Measurements from ENCODE around the gene MINDY4. TPM values are rescaled to one million over a fixed set of nuclear protein-coding genes. Genes with fewer than 3 reads are reported as not detected.

The MINDY4 gene
- total RNA-seq (ENCODE audit: unreplicated experiment): 4.7 TPM
- long read RNA-seq: 0 reads

DNA sequence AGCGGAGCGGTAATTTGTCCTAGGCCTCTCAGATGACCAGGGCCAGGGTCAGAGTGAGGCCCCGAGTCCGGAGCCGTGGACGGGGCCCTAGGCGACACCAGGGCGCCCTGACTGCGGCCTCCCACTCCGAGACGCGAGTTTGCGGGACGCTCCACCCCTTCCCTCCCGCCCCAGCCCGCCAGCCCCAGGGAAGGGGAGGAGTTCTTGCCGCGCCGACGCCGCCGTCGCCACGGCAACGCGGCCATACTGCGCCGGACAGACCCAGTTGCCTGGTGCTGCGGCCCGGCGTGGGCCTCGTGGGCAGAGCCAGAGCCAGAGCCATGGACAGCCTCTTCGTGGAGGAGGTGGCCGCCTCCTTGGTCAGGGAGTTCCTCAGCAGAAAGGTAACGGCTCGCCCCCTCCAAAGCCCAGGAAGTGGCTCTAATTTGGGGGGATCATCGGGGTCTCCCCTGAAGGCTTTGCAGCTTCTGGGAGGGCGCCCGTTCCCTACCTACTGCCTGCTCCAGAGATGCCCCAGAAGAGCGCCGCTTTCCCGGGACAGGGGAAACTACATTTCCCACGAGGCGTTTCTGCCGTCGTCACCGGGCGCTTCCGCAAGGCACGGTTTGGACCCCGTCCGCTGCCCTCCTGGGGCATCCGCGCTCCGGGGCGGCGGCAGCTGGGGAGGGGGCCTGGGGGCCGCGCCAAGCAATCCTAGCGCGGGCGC is at the start of gene MINDY4:
Gene MINDY4, plus strand, starts transcription at position 244 of the 706 bp plus-strand sequence. Its CDS starts 77 bp downstream, at position 321.
- no peaks in the 10 kb centered on the region for H3K36me3 Mint-ChIP-seq (ENCODE audit: low read depth, unreplicated experiment)
- TF ChIP-seq, protein P1, sequence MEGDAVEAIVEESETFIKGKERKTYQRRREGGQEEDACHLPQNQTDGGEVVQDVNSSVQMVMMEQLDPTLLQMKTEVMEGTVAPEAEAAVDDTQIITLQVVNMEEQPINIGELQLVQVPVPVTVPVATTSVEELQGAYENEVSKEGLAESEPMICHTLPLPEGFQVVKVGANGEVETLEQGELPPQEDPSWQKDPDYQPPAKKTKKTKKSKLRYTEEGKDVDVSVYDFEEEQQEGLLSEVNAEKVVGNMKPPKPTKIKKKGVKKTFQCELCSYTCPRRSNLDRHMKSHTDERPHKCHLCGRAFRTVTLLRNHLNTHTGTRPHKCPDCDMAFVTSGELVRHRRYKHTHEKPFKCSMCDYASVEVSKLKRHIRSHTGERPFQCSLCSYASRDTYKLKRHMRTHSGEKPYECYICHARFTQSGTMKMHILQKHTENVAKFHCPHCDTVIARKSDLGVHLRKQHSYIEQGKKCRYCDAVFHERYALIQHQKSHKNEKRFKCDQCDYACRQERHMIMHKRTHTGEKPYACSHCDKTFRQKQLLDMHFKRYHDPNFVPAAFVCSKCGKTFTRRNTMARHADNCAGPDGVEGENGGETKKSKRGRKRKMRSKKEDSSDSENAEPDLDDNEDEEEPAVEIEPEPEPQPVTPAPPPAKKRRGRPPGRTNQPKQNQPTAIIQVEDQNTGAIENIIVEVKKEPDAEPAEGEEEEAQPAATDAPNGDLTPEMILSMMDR (IDR thresholded peaks at IDR 0.05; ENCODE audit: unreplicated experiment): no peak
- peak within 1 kb of the TSS; percentile 76 for H3K27ac Mint-ChIP-seq (ENCODE audit: unreplicated experiment)
- DNase-seq (ENCODE audit: low spot score): peak; percentile 84
- peak within 1 kb of the TSS; percentile 92 for H3K4me3 Mint-ChIP-seq (ENCODE audit: unreplicated experiment)
- peaks cover 6% of the 10 kb centered on the region for H3K27me3 Mint-ChIP-seq (ENCODE audit: unreplicated experiment)
- peaks cover 8% of the 10 kb centered on the region for H3K4me1 Mint-ChIP-seq (ENCODE audit: unreplicated experiment)
- H3K9me3 Mint-ChIP-seq (ENCODE audit: unreplicated experiment): no peaks in the 10 kb centered on the region

DNA sequence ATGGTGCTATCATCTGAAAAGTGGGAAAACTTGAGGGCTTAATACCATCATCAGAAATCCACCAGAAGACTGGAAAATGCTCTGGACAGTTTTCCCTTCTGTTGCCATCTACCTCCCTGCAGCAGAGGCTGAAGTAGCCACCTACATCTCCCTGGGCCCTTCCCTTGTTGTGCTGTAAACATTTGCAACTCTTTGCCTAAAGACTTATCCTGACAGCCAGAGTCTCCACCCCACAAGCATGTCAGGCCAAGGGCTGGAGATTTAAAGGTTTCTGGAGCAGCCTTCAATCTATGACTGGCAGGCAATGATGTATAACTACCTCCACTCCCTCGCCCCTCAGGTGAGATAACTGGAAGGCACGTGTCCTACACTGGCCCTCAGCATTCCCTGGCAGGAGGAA is 49.0 kb upstream of the MINDY4 start:
- H3K27ac Mint-ChIP-seq (ENCODE audit: unreplicated experiment): no peak overlapping the region
- DNase-seq (ENCODE audit: low spot score): no peak
- peaks cover 20% of the 10 kb centered on the region for H3K36me3 Mint-ChIP-seq (ENCODE audit: low read depth, unreplicated experiment)

DNA sequence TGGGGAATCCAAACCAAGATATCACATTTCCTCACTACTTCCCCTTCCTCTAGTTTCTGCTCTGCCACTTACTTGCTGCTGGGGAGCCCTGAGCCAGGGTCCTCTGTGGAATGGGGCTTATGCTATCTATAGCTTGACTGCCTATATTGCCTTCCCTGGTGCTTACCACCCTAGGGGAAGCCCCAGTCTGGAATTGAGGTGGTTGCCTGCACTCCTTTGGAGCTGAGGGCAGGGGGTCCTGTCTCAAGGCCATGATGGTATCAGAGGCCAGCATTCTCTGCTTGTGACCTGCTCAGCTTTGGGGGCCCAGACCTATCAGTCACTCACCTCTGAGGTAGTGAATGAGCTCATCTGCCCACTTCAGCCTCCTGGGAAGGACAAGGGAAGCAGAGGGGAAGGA is 48.5 kb upstream of the MINDY4 start:
- H3K9me3 Mint-ChIP-seq (ENCODE audit: unreplicated experiment): peaks cover 16% of the 10 kb centered on the region
- no peak for DNase-seq (ENCODE audit: low spot score)
- peaks cover 18% of the 10 kb centered on the region for H3K36me3 Mint-ChIP-seq (ENCODE audit: low read depth, unreplicated experiment)
- H3K27ac Mint-ChIP-seq (ENCODE audit: unreplicated experiment): no peak overlapping the region
- H3K27me3 Mint-ChIP-seq (ENCODE audit: unreplicated experiment): peaks cover 5% of the 10 kb centered on the region
- no peaks in the 10 kb centered on the region for H3K4me1 Mint-ChIP-seq (ENCODE audit: unreplicated experiment)
- no peak overlapping the region for H3K4me3 Mint-ChIP-seq (ENCODE audit: unreplicated experiment)
- TF ChIP-seq, protein P1 (IDR thresholded peaks at IDR 0.05; ENCODE audit: unreplicated experiment): no peak

More for the DNA sequence above, 49.0 kb upstream of the MINDY4 start:
- H3K4me1 Mint-ChIP-seq (ENCODE audit: unreplicated experiment): no peaks in the 10 kb centered on the region
- no peak overlapping the region for H3K4me3 Mint-ChIP-seq (ENCODE audit: unreplicated experiment)
- TF ChIP-seq, protein P1 (IDR thresholded peaks at IDR 0.05; ENCODE audit: unreplicated experiment): no peak
- H3K9me3 Mint-ChIP-seq (ENCODE audit: unreplicated experiment): peaks cover 18% of the 10 kb centered on the region
- peaks cover 5% of the 10 kb centered on the region for H3K27me3 Mint-ChIP-seq (ENCODE audit: unreplicated experiment)

DNA sequence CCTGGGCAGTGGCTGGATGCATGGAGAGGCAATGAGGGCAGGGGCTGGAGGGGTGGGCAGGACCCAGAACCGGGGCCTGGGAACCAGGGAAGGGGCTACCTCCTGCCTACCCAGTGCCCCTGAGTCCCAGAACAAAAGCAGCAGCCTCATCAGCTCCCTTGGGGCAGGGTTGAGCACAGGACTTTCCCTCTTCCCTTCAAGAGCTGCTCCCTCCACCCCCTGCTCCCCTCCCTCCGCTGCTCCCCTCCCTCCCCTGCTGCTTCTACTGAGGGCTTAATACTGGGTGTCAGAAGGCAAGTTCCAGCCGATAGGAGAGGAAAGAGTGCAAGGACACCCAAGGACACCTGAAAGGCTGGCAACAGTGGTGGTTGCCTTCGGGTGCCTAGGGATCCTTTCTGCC is 47.4 kb upstream of the MINDY4 start:
- Mint-ChIP-seq H3K4me3 (ENCODE audit: unreplicated experiment) (no peak overlapping the region), H3K4me1 (ENCODE audit: unreplicated experiment) (no peaks in the 10 kb centered on the region), H3K9me3 (ENCODE audit: unreplicated experiment) (peaks cover 11% of the 10 kb centered on the region), H3K27me3 (ENCODE audit: unreplicated experiment) (peaks cover 6% of the 10 kb centered on the region), H3K27ac (ENCODE audit: unreplicated experiment) (no peak overlapping the region), H3K36me3 (ENCODE audit: low read depth, unreplicated experiment) (peaks cover 11% of the 10 kb centered on the region)
- no peak for DNase-seq (ENCODE audit: low spot score)
- TF ChIP-seq, protein P1 (IDR thresholded peaks at IDR 0.05; ENCODE audit: unreplicated experiment): no peak

DNA sequence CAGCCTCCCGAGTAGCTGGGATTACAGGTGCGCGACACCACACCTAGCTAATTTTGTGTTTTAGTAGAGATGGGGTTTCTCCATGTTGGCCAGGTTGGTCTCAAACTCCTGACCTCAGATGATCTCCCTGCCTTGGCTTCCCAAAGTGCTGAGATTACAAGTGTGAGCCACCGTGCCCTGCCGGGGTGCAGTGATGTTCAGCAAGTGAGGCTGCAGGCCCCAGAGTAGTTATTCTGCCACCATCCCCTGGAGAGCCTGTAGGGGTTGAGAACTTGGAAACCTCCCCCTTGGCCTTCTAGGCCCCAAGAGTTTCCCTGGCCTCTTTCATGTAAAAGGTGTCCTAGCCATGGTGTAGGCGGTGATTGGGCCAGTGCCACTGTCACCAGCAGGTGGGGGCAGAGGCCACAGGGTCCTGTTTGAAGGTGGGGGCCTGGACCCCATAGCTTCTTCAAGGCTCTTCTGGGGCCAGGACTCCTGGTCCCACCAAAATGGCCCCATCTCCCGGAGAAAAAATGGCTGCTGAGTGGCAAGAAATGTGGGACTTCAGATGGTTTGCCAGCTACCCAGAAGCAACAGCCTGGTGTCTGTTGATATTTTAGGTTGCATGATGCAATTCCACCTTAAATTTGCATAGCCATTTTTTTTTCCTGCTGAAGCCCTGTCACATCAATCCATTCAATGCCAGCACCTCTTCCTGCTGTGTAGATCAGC is 44.8 kb upstream of the MINDY4 start:
- H3K27ac Mint-ChIP-seq (ENCODE audit: unreplicated experiment): peak overlapping the region; percentile 13
- H3K9me3 Mint-ChIP-seq (ENCODE audit: unreplicated experiment): no peaks in the 10 kb centered on the region
- TF ChIP-seq, protein P1 (IDR thresholded peaks at IDR 0.05; ENCODE audit: unreplicated experiment): no peak
- H3K4me1 Mint-ChIP-seq (ENCODE audit: unreplicated experiment): no peaks in the 10 kb centered on the region
- no peaks in the 10 kb centered on the region for H3K36me3 Mint-ChIP-seq (ENCODE audit: low read depth, unreplicated experiment)
- H3K27me3 Mint-ChIP-seq (ENCODE audit: unreplicated experiment): peaks cover 6% of the 10 kb centered on the region
- H3K4me3 Mint-ChIP-seq (ENCODE audit: unreplicated experiment): no peak overlapping the region
- no peak for DNase-seq (ENCODE audit: low spot score)

Measured in endothelial cell (in vitro differentiated cells).